Erythroblast (primary cell): ENCODE data around the gene DUSP9.

ENCODE experiments used
- DNase-seq, 2 experiments: peaks; one replicate each; lab custom pipeline; 2025; lab: John Stamatoyannopoulos, UW
- GATA1 ChIP-seq: IDR thresholded peaks from 2 replicates; pipeline ENCODE4 v1.6.1; 2011; ENCODE audit warnings: low read depth, mild to moderate bottlenecking, control low read depth, low read length, moderate library complexity
- POLR2A ChIP-seq: IDR thresholded peaks from 2 replicates; pipeline ENCODE4 v1.6.1; 2011; ENCODE audit warnings: mild to moderate bottlenecking, low read length

DUSP9 gene

GRCh38 chrX:153651540-153652079 is 4.6 kb downstream of the DUSP9 start:
- no peak for TF ChIP-seq POLR2A
- TF ChIP-seq GATA1: no peak
- DNase-seq: peak in 1 of 2 experiments; percentile 10

- no peak for DNase-seq
- TF ChIP-seq POLR2A (no peak), GATA1 (no peak)
These were observed 6.6 kb downstream of the DUSP9 start for GRCh38 chrX:153653556-153653955.

GRCh38 chrX:153657161-153657560 is 10.2 kb downstream of the DUSP9 start:
- TF ChIP-seq POLR2A (no peak), GATA1 (no peak)
- no peak for DNase-seq

GRCh38 chrX:153659268-153659667 is 12.3 kb downstream of the DUSP9 start:
- DNase-seq: no peak
- TF ChIP-seq GATA1 (no peak), POLR2A (no peak)

- DNase-seq: peak; percentile 43 to 69
- no peak for TF ChIP-seq GATA1
- no peak for TF ChIP-seq POLR2A
These were observed 15.3 kb downstream of the DUSP9 start for GRCh38 chrX:153662266-153662665.

GRCh38 chrX:153665726-153666306 is 18.8 kb downstream of the DUSP9 start:
- TF ChIP-seq GATA1 (no peak), POLR2A (no peak)
- DNase-seq: no peak

GRCh38 chrX:153667281-153667955 is 20.4 kb downstream of the DUSP9 start:
- no peak for DNase-seq
- TF ChIP-seq GATA1 (no peak), POLR2A (no peak)

GRCh38 chrX:153667956-153668396 is 21.0 kb downstream of the DUSP9 start:
- DNase-seq: peak; percentile 78 to 84
- TF ChIP-seq POLR2A: no peak
- TF ChIP-seq GATA1: no peak

GRCh38 chrX:153668423-153669173 is 21.6 kb downstream of the DUSP9 start:
- DNase-seq: no peak

GRCh38 chrX:153669174-153669890 is 22.3 kb downstream of the DUSP9 start:
- TF ChIP-seq POLR2A: no peak
- no peak for TF ChIP-seq GATA1
- peak; percentile 46 to 60 for DNase-seq

More at GRCh38 chrX:153668423-153669173, 21.6 kb downstream of the DUSP9 start:
- TF ChIP-seq GATA1 (no peak), POLR2A (no peak)

GRCh38 chrX:153669901-153670731 is 23.1 kb downstream of the DUSP9 start:
- TF ChIP-seq GATA1: no peak
- no peak for TF ChIP-seq POLR2A
- no peak for DNase-seq

GRCh38 chrX:153670748-153671588 is 24.0 kb downstream of the DUSP9 start:
- TF ChIP-seq GATA1: no peak
- no peak for TF ChIP-seq POLR2A

More at GRCh38 chrX:153670748-153671588, 24.0 kb downstream of the DUSP9 start:
- no peak for DNase-seq
